Iris pigment epithelial cell (primary cell): ENCODE measurements around the gene IGF1R.

ENCODE experiments used
- DNase-seq: peaks from one replicate; pipeline ENCODE4 v3.0.0-alpha.2; 2011; ENCODE audit warnings: low read depth

IGF1R gene

GRCh38 chr15:98775498-98776230 lies 127.3 kb downstream of the IGF1R start:
- DNase-seq = no peak

- DNase-seq = peak; percentile 76
Observed at GRCh38 chr15:98776607-98777281, 128.4 kb downstream of the IGF1R start.

GRCh38 chr15:98777426-98777825 lies 129.1 kb downstream of the IGF1R start:
- no peak for DNase-seq

GRCh38 chr15:98778263-98778959 lies 130.1 kb downstream of the IGF1R start:
- no peak for DNase-seq

GRCh38 chr15:98778960-98779359 lies 130.6 kb downstream of the IGF1R start:
- no peak for DNase-seq

GRCh38 chr15:98779463-98780071 lies 131.2 kb downstream of the IGF1R start:
- peak; percentile 63 for DNase-seq

GRCh38 chr15:98781838-98782237 lies 133.5 kb downstream of the IGF1R start:
- no peak for DNase-seq

GRCh38 chr15:98782801-98783200 lies 134.5 kb downstream of the IGF1R start:
- no peak for DNase-seq

GRCh38 chr15:98785431-98785806 lies 137.1 kb downstream of the IGF1R start:
- DNase-seq = no peak

- no peak for DNase-seq
Observed at GRCh38 chr15:98785807-98786621, 137.7 kb downstream of the IGF1R start.

- no peak for DNase-seq
Observed at GRCh38 chr15:98786717-98787116, 138.4 kb downstream of the IGF1R start.

- DNase-seq = no peak
Observed at GRCh38 chr15:98787194-98787593, 138.9 kb downstream of the IGF1R start.

GRCh38 chr15:98787936-98788757 lies 139.8 kb downstream of the IGF1R start:
- peak; percentile 70 for DNase-seq

GRCh38 chr15:98789020-98789419 lies 140.7 kb downstream of the IGF1R start:
- DNase-seq = no peak

- no peak for DNase-seq
Observed at GRCh38 chr15:98790270-98790669, 141.9 kb downstream of the IGF1R start.

- peak; percentile 10 for DNase-seq
Observed at GRCh38 chr15:98791046-98791701, 142.8 kb downstream of the IGF1R start.

- DNase-seq = no peak
Observed at GRCh38 chr15:98792117-98792516, 143.8 kb downstream of the IGF1R start.

- no peak for DNase-seq
Observed at GRCh38 chr15:98794211-98794610, 145.9 kb downstream of the IGF1R start.

- DNase-seq = peak; percentile 83
Observed at GRCh38 chr15:98794748-98795147, 146.4 kb downstream of the IGF1R start.

- no peak for DNase-seq
Observed at GRCh38 chr15:98795980-98796379, 147.6 kb downstream of the IGF1R start.
